ENCODE data around the gene YARS1. TPM values are rescaled to one million over a fixed set of nuclear protein-coding genes. Genes with fewer than 3 reads are reported as not detected.

The YARS1 gene
- total RNA-seq, 1 experiment from 2014 or later, result 194 TPM

DNA sequence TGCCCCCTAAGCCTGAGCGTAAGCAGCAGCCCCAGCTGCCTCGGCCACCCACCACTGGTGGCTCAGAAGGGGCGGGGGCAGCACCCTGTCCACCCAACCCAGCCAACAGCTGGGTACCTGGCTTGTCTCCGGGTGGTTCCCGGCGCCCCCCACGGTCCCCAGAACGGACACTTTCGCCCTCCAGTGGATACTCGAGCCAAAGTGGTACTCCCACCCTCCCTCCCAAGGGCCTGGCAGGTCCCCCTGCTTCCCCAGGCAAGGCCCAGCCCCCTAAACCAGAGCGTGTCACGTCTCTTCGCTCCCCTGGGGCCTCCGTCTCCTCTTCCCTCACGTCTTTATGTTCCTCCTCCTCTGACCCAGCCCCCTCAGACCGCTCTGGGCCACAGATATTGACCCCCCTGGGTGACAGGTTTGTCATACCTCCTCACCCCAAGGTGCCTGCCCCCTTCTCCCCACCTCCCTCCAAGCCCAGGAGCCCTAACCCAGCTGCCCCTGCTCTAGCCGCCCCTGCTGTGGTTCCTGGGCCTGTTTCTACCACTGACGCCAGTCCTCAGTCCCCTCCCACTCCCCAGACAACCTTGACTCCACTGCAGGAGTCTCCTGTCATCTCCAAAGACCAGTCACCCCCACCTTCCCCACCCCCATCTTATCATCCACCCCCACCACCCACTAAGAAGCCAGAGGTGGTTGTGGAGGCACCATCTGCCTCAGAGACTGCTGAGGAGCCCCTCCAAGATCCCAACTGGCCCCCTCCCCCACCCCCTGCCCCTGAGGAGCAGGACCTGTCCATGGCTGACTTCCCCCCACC, 46.2 kb downstream of the YARS1 start:
- Histone ChIP-seq H3K14ac (ENCODE audit: insufficient read depth, low read length) (no peak overlapping the region; the same call in 1 of the 2 replicates), H3K79me1 (ENCODE audit: insufficient read depth, low read depth, low read length, poor library complexity, severe bottlenecking) (no peaks in the 10 kb centered on the region), H4K20me1 (ENCODE audit: control insufficient read depth, insufficient read depth, insufficient read length) (no peaks in the 10 kb centered on the region), H3K56ac (ENCODE audit: insufficient read length, low read depth, low read length) (no peak overlapping the region), H4K91ac (ENCODE audit: insufficient read length, low read depth, low read length) (no peak overlapping the region), H3K4me2 (ENCODE audit: insufficient read depth, insufficient read length, low read length) (no peak overlapping the region), H3K23me2 (ENCODE audit: insufficient read length, low read depth, low read length, poor library complexity, severe bottlenecking) (peaks cover 5% of the 10 kb centered on the region), H3K4me1 (ENCODE audit: insufficient read depth, low read length) (no peaks in the 10 kb centered on the region; the same call in 1 of the 2 replicates), H3K23ac (ENCODE audit: insufficient read length, low read depth, low read length) (no peak overlapping the region), H2BK15ac (ENCODE audit: low read depth, low read length) (no peak overlapping the region), H3K27me3 (ENCODE audit: insufficient read depth, low read length) (no peaks in the 10 kb centered on the region), H2BK20ac (ENCODE audit: low read depth, low read length, poor library complexity, severe bottlenecking) (no peak overlapping the region), H4K8ac (replicated peaks; ENCODE audit: insufficient read length, low read depth, low read length) (no peak overlapping the region), H3K4ac (ENCODE audit: low read depth, low read length) (no peak overlapping the region), H4K5ac (ENCODE audit: insufficient read length, low read depth, low read length) (no peak overlapping the region), H2BK120ac (ENCODE audit: low read depth, low read length, poor library complexity, severe bottlenecking) (no peak overlapping the region), H3T11ph (ENCODE audit: low read length) (no peak overlapping the region), H3K79me2 (ENCODE audit: insufficient read depth, low read length) (peaks cover 5% of the 10 kb centered on the region; the same call in 1 of the 2 replicates), H2BK12ac (ENCODE audit: insufficient read length, low read depth, low read length) (no peak overlapping the region), H2AK5ac (ENCODE audit: insufficient read length, low read length) (no peak overlapping the region), H3K27ac (ENCODE audit: insufficient read length, low read depth, low read length) (no peak overlapping the region), H3K18ac (ENCODE audit: insufficient read length, low read depth, low read length) (no peak overlapping the region), H3K9me3 (ENCODE audit: control insufficient read depth, low read depth, low read length) (no peaks in the 10 kb centered on the region), H2BK5ac (ENCODE audit: insufficient read length, low read length) (no peak overlapping the region), H2AFZ (ENCODE audit: low read length) (no peak overlapping the region), H3K9ac (ENCODE audit: extremely low read depth, insufficient read length, low read length) (no peak overlapping the region)
- H3K27ac Mint-ChIP-seq, result peak overlapping the region in 1 of 3 experiments; percentile 61; a peak in 2 of 7 replicates
- DNase-seq, result no peak
- H3K4me1 Mint-ChIP-seq, result peaks cover 33 to 67% of the 10 kb centered on the region in 2 experiments
- peaks cover 17 to 62% (median 60%) of the 10 kb centered on the region in 3 experiments for H3K36me3 Mint-ChIP-seq (ENCODE audit: insufficient read depth in 1 of 3, low read depth in 3 of 3)
- TF ChIP-seq CTCF (conservative IDR thresholded peaks at IDR 0.05), result no peak
- H3K27me3 Mint-ChIP-seq (ENCODE audit: low read depth), result no peaks in the 10 kb centered on the region
- no peaks in the 10 kb centered on the region for H3K9me3 Mint-ChIP-seq
- no peak overlapping the region for H3K4me3 Mint-ChIP-seq
- WGBS (ENCODE audit: extremely low coverage, insufficient read length, low lambda C conversion rate), result no CpG with 5 or more reads among the region's 18 CpGs
